C4-2B (cell line): ENCODE results near the gene ZNF506.
"Not testable (repeated sequence)": the region's sequence is repeated elsewhere in the genome, so short reads cannot be mapped to it uniquely, and the experiment has no call there.

Experiments used
- H3K27ac ChIP-seq: fragments of 450-650 bp; 2 replicates; pipeline ENCODE4 v1.5.1; 2017
- CTCF ChIP-seq: fragments of 450-650 bp; conservative IDR thresholded peaks from 2 replicates; pipeline ENCODE4 v1.5.1; 2017; ENCODE audit warnings: mild to moderate bottlenecking
- ZFX ChIP-seq: fragments of 450-650 bp; IDR thresholded peaks from 2 replicates; pipeline ENCODE4 v1.6.1; 2017

ZNF506 gene

DNA sequence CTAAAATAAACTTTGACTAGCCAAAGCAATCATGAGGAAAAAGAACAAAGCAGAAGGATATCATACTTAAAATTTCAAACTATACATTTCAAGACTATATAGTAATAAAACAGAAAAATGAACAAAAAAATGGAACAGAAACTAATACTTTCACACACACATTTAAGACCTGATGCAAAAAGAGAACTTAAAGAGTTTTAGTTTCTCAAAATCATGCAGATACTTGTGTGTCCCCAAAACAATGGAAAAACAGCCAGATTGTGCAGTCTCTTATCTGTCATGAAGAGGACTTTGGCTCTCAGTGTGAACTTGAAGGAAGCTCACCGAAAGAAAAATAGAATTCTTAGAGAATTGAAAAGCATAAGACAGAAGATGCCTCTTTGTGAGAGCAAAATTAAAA is 16.1 kb downstream of the ZNF506 start:
- H3K27ac ChIP-seq: no peak overlapping the region
- TF ChIP-seq ZFX (no peak), CTCF (no peak)

DNA sequence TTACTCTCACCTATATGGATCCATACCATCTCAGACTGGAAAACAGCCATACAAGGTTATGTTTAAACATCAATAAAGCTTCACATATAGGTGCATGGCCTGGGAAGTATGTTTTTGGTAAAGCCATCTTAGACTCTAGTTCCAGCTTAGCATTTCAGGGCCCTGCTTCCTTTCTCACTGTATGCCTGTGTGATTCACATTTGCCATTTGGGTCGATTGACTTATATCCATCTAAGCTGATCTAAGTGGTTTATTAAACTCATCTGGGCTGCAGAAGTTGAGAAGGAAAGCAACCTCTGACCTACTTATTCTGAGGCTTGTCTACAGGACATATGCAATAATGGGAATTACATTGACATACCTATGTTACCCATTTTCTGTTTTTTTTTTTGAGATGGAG is 33.5 kb downstream of the ZNF506 start:
- TF ChIP-seq CTCF: no peak
- TF ChIP-seq ZFX: no peak
- H3K27ac ChIP-seq: no peak overlapping the region

DNA sequence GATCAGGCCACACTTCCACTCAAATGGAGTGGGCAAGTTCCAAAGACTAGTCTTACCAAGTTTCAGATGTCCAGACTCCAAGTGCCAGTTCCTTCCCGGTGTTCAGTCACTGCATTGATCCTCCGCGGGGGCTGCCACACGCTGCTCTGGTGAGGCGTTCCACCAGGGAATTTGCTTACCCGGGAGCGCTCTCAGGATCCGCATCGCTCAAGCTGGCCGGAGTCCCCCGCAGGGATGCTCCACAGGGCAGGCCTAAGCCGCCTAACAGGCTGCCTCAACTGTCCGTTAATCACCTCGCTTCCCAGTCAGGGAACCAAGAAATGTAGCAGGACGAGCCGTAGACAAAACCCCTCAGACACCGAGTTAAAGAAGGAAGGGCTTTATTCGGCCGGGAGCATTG is 36.1 kb downstream of the ZNF506 start:
- H3K27ac ChIP-seq: not testable (repeated sequence)

GRCh38 chr19:19782783-19783182 is 38.8 kb downstream of the ZNF506 start:
- no peak overlapping the region for H3K27ac ChIP-seq
- TF ChIP-seq CTCF: no peak
- TF ChIP-seq ZFX: no peak

GRCh38 chr19:19781791-19782190 is 39.8 kb downstream of the ZNF506 start:
- not testable (repeated sequence) for H3K27ac ChIP-seq

DNA sequence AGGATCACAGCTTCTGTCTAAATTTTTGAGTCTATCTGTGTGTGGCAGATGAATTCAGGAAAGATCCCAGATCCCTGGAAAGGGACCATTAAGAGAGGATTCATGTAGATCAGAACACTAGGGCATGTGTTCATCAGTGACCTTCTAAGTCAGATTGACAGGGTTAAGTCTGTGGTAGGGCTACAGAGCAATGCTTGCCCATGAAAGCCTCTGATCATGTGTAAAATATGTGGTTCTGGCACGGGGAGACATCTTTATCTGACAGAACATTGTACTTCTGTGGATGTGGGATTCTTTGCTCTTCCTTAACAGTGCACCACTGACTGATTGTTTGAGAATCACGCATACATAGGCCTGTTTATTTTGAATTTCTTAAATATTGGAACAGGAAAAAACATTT is 42.9 kb downstream of the ZNF506 start:
- H3K27ac ChIP-seq: no peak overlapping the region
- no peak for TF ChIP-seq ZFX
- no peak for TF ChIP-seq CTCF

DNA sequence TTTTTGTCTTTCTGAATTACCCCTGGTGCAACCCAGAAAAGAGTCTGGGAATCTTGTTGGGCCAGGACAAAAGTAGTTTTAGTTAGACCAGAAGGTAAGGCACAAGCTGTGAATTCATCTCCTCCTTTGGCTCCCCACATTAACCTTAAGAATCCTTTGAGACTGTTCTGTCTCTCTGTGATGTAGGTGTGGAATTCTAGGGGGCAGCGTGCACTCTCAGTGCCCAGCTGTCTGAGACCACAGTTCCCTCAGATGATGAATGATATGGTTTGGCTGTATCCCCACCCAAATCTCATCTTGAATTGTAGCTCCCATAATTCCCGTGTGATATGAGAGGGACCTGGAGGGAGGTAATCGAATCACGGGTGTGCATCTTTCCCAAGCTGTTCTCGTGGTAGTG is 43.9 kb downstream of the ZNF506 start:
- no peak overlapping the region for H3K27ac ChIP-seq
- TF ChIP-seq ZFX (no peak), CTCF (no peak)

GRCh38 chr19:19776206-19777008 is 45.1 kb downstream of the ZNF506 start:
- TF ChIP-seq CTCF (no peak), ZFX (no peak)
- peak overlapping the region; percentile 80 for H3K27ac ChIP-seq

GRCh38 chr19:19775891-19776205 is 45.7 kb downstream of the ZNF506 start:
- H3K27ac ChIP-seq: peak overlapping the region; percentile 80

More at GRCh38 chr19:19775891-19776205, 45.7 kb downstream of the ZNF506 start:
- TF ChIP-seq CTCF (no peak), ZFX (no peak)
